DND-41 (cell line): ENCODE data around the gene TRPM3.

Experiments used
- ATAC-seq: fragments of 200-7000 bp; cut with Tn5 transposase; 3 replicates; pipeline ENCODE4 v1.9.1; 2021; ENCODE audit warnings: low read depth; ENCODE audit not compliant: insufficient read depth
- DNase-seq: peaks from one replicate; pipeline ENCODE4 v3.0.0-alpha.2; 2020
- H2AFZ ChIP-seq: 2 replicates; pipeline ENCODE4 v1.6.0; 2012; ENCODE audit warnings: low read depth, low read length
- H3K27ac ChIP-seq: 2 replicates; pipeline ENCODE4 v1.5.1; 2012; ENCODE audit warnings: low read length, inconsistent platforms
- H3K27me3 ChIP-seq: fragments of 200-600 bp; sonication (generic); 2 replicates; pipeline ENCODE4 v1.6.0; 2012; ENCODE audit warnings: low read length, mild to moderate bottlenecking, inconsistent platforms; ENCODE audit not compliant: insufficient read depth, poor library complexity
- H3K36me3 ChIP-seq: 2 replicates; pipeline ENCODE4 v1.5.1; 2012; ENCODE audit warnings: low read length, inconsistent platforms; ENCODE audit not compliant: insufficient read depth
- H3K4me1 ChIP-seq: 2 replicates; pipeline ENCODE4 v1.5.1; 2012; ENCODE audit warnings: mild to moderate bottlenecking, low read length; ENCODE audit not compliant: insufficient read depth
- H3K4me2 ChIP-seq: 2 replicates; pipeline ENCODE4 v1.6.0; 2012; ENCODE audit warnings: mild to moderate bottlenecking, moderate library complexity, low read length, inconsistent platforms; ENCODE audit not compliant: insufficient read depth
- H3K4me3 ChIP-seq, 2 experiments: fragments of 200-600 bp in 1 of 2; shearing (Covaris generic) in 1 of 2; 2 replicates each; pipeline ENCODE4 v1.5.1; 2012 to 2016; ENCODE audit warnings: inconsistent platforms in 2 of 2, low read length in 2 of 2, mild to moderate bottlenecking in 2 of 2, low read depth in 1 of 2, moderate library complexity in 1 of 2
- H3K79me2 ChIP-seq: 2 replicates; pipeline ENCODE4 v1.6.0; 2012; ENCODE audit warnings: low read length, inconsistent platforms; ENCODE audit not compliant: insufficient read depth
- H3K9ac ChIP-seq: 2 replicates; pipeline ENCODE4 v1.6.0; 2012; ENCODE audit warnings: low read depth, mild to moderate bottlenecking, inconsistent platforms, low read length, moderate library complexity
- H3K9me3 ChIP-seq: 2 replicates; pipeline ENCODE4 v1.5.1; 2012; ENCODE audit warnings: low read length, moderate library complexity, mild to moderate bottlenecking, inconsistent platforms; ENCODE audit not compliant: insufficient read depth, severe bottlenecking
- H4K20me1 ChIP-seq: 2 replicates; pipeline ENCODE4 v1.6.0; 2012; ENCODE audit warnings: low read length; ENCODE audit not compliant: insufficient read depth
- CTCF ChIP-seq: IDR thresholded peaks from 2 replicates; pipeline ENCODE4 v1.5.1; 2012; ENCODE audit warnings: borderline replicate concordance, low read length, moderate library complexity, mild to moderate bottlenecking; ENCODE audit not compliant: poor library complexity, severe bottlenecking; ENCODE audit errors: extremely low read depth
- EZH2 ChIP-seq: IDR thresholded peaks from 3 replicates; pipeline ENCODE4 v1.6.1; 2012; ENCODE audit warnings: borderline replicate concordance, low read depth, mild to moderate bottlenecking, moderate library complexity, low read length, inconsistent platforms; ENCODE audit not compliant: severe bottlenecking

TRPM3 gene

GRCh38 chr9:70951749-70952727 is 169.4 kb downstream of the TRPM3 start:
- H3K4me1 ChIP-seq: no peaks in the 10 kb centered on the region
- DNase-seq (no peak), ATAC-seq (no peak)
- H3K9ac ChIP-seq: no peak overlapping the region
- no peaks in the 10 kb centered on the region for H3K36me3 ChIP-seq
- no peak overlapping the region for H3K27ac ChIP-seq
- H4K20me1 ChIP-seq: no peaks in the 10 kb centered on the region
- H3K79me2 ChIP-seq: no peaks in the 10 kb centered on the region
- no peaks in the 10 kb centered on the region for H3K9me3 ChIP-seq
- no peak overlapping the region for H3K4me3 ChIP-seq
- TF ChIP-seq EZH2 (no peak), CTCF (no peak)
- H3K4me2 ChIP-seq: no peak overlapping the region
- no peak overlapping the region for H2AFZ ChIP-seq
- H3K27me3 ChIP-seq: no peaks in the 10 kb centered on the region

- H3K27me3 ChIP-seq: peaks cover 2% of the 10 kb centered on the region
- ATAC-seq: no peak
- no peak overlapping the region for H3K4me2 ChIP-seq
- DNase-seq: no peak
- H4K20me1 ChIP-seq: no peaks in the 10 kb centered on the region
- no peak for TF ChIP-seq CTCF
- TF ChIP-seq EZH2: no peak
- no peaks in the 10 kb centered on the region for H3K4me1 ChIP-seq
- no peak overlapping the region for H3K4me3 ChIP-seq
- no peaks in the 10 kb centered on the region for H3K36me3 ChIP-seq
- no peak overlapping the region for H3K9ac ChIP-seq
- no peaks in the 10 kb centered on the region for H3K79me2 ChIP-seq
- H2AFZ ChIP-seq: no peak overlapping the region
- no peak overlapping the region for H3K27ac ChIP-seq
- H3K9me3 ChIP-seq: no peaks in the 10 kb centered on the region
Observed at GRCh38 chr9:70950270-70950669, 171.2 kb downstream of the TRPM3 start.

GRCh38 chr9:70949239-70949638 is 172.2 kb downstream of the TRPM3 start:
- H3K4me3 ChIP-seq: no peak overlapping the region
- H3K36me3 ChIP-seq: no peaks in the 10 kb centered on the region
- no peaks in the 10 kb centered on the region for H3K79me2 ChIP-seq
- no peak for DNase-seq
- no peaks in the 10 kb centered on the region for H4K20me1 ChIP-seq
- no peak for ATAC-seq
- no peak overlapping the region for H3K9ac ChIP-seq
- H2AFZ ChIP-seq: no peak overlapping the region
- no peak overlapping the region for H3K4me2 ChIP-seq
- no peaks in the 10 kb centered on the region for H3K4me1 ChIP-seq
- H3K27ac ChIP-seq: no peak overlapping the region
- TF ChIP-seq CTCF: no peak
- TF ChIP-seq EZH2: no peak
- H3K9me3 ChIP-seq: no peaks in the 10 kb centered on the region
- peaks cover 2% of the 10 kb centered on the region for H3K27me3 ChIP-seq
